SH-SY5Y (cell line): ENCODE measurements around the gene ZBTB6.

Experiments used
- GATA2 ChIP-seq: IDR thresholded peaks from 2 replicates; pipeline ENCODE4 v1.6.1; 2011; ENCODE audit warnings: mild to moderate bottlenecking, low read depth, low read length
- GATA3 ChIP-seq: IDR thresholded peaks from 2 replicates; pipeline ENCODE4 v1.6.1; 2011; ENCODE audit warnings: low read depth, mild to moderate bottlenecking, low read length, moderate library complexity

ZBTB6 gene

DNA sequence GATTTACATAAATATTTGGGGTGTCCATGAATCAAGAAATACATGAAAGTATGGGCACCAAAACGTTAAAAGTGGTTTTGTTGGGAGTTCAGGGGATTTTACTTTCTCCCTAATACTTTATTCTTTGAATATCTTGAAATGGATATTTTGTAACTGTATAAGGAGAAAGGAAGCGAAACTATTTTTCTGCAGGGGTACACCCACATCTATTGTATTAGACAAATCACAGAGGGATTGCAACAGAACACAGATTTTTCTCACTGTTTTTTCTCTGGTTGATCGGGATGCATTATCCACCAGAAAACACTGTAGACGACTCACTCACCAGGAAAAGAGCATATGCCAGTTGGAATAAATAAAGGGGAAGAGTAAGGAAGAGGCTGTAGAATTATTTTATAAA lies 26.5 kb upstream of the ZBTB6 start:
- no peak for TF ChIP-seq GATA3
- no peak for TF ChIP-seq GATA2

DNA sequence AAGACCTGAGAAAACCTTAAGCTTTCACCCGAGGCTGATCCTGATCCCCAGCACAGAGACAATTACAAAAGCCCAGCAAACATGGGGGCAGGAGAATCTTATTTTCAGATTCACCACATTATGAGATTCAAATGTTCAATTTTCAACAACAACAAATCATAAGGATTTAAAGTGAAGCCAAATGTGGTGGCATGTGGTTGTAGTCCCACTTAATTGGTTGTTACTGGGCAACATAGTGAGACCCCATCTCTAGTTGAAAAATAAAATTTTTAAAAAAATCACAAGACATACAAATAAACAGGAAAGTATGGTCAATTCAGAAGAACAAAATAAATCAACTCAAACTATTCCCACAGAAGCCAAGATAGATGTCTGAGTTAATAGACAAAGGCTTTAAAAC lies 23.8 kb upstream of the ZBTB6 start:
- no peak for TF ChIP-seq GATA3
- TF ChIP-seq GATA2, result no peak

DNA sequence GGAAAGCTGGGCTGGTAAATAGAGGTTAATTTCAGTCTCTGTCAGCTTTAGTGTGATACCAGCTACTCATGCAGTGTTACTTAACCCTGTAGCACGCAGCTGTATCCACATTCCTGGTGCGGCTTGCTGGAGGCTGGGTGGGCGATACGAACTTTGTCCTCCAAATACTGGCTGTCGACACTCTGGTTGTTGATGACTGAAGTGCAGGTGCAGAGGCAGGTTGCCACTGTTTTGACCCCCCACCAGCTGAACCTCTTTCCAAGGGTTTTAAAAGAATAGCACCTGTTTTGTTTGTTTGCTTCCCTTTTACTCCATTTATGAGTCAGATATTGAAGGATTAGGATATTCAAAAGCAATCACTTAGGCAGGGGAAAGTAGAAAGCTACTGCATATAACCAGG lies 23.3 kb upstream of the ZBTB6 start:
- TF ChIP-seq GATA2 (no peak), GATA3 (no peak)

DNA sequence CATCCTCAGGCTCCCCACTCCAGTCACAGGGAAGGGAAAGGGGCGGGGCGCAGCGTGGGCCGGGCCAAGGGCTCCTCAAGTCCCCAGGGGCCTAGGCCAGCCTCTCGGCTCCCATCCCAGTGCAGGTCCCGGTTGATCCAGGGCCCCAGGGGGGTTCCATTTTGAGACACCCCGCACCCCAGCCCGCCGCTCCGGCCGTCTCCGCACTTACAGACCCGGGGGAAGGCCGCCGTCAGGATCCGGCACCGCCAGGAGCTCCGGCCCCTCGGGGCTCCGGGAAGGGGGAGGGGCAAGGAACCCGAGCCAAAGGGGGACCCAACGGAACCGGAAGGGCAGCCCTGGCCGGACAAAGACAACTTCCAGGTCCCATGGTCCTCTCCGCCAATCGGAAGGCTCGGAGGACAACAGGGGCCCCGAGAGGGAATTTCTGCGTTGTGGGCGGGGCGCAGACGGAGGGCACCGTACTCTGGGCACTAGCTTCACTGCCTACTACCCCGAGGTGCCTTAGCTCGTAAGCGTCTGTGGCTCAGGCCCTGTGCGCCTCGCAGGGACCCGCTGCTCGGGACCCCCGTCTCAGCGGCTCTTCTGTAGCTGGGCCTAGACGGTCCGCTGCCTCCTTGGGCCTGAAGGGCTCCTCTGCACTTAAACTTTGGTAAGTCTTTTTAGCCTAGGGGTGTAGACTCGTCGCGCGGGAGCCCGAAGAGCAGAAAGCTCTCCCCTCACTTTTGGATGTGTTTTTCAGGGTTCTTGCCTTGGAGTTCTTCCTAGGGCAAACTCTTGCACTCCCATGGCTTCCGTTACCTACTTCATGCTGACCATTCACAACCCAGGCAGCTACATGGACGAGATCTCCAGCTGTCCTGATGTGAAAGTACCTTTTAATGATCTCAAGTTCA lies 18.4 kb upstream of the ZBTB6 start, which contains the start of gene ZBTB26:
Gene ZBTB26, minus strand, starts transcription at position 287 of the 896 bp plus-strand sequence. CDS start 11,578 bp downstream, outside the sequence.
- TF ChIP-seq GATA2 (no peak; the same call in 1 of the 2 replicates), GATA3 (no peak)

DNA sequence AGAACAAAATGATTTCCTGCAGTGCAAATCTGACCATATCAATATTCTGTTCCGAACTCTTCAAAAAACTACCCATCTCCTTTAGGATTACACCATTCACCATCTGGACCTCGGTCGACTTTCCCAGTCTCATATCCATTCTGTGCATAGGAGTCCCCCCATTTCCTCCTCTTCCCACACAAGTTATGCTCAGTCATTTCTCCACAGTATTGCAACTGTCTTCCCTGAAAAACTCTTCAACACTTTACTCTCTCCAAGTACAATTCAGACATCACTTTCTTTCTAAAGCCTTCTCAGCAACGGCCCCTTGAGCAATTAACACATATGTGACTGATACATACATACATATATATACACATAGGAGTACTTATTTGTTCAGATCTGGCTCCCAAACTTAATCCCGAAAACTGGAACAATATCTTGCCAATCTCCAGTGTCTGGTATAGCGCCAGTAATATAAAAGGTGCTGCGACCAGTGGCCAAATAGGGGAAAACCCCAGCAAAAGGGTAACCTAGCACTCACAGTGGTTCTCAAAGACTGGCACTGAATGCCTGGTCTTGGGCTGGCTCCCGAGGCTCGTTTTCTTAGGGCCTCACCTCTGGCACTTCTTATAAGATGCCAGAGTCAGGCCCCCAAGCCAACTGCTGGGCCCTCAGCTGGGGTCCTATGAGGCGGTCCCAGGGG lies 17.6 kb upstream of the ZBTB6 start:
- TF ChIP-seq GATA2, result no peak
- TF ChIP-seq GATA3, result no peak

DNA sequence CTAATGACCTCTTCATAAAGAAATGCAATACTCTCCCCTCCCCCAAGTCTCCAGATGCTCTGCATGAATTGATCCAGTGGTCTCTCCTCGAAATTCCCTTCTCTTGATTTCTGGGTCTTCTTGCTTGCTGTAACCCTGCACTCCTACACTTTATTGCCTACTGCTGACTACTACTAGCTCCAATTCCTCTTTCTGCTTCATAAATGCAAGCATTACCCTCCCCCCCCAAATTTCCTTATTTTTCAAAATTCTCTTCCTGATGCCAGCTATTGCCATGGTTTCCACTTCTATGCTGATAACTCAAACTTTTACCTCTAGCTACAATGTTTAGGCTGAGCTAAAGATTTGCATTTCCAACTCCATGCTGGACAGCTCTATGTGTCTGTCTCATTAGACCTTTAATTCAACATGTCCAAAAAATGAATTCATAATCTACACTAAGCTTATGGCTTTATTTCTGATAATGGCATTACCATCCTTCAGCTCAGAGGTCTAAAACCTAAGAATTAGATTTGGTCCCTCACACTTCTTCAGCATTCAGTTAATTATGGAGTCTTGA lies 16.8 kb upstream of the ZBTB6 start:
- TF ChIP-seq GATA3 (no peak), GATA2 (no peak)

DNA sequence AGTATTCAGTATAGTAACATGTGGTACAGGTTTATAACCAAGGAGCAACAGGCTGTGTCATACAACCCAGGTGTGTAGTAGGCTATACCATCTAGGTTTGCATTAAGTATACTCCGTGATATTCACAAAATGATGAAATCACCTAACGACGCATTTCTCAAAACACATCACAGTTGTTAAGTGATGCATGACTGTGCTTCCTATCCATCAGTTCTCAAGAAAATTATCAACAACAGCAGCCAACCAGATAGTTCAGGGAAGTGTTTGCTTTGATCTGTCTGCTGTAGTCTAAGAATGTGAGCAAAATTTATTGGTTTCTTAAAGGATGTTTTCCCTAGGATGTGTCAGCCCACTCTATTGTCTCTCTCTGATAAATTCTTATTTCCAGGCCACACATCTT lies 10.8 kb upstream of the ZBTB6 start:
- TF ChIP-seq GATA3, result no peak
- TF ChIP-seq GATA2, result no peak

DNA sequence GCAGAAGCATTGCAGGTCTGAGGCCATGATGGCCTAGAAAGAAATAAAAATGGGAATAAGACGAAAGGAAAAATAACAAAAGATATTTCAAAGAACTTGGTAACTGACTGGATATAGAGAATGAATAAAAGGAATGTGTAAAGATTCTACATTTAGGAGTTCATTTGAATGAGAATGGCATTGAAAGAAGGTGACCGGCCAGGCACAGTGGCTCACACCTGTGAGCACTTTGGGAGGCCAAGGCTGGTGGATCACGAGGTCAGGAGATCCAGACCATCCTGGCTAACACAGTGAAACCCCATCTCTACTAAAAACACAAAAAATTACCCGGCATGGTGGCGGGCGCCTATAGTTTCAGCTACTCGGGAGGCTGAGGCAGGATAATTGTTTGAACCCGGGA lies 9.6 kb upstream of the ZBTB6 start:
- no peak for TF ChIP-seq GATA2

DNA sequence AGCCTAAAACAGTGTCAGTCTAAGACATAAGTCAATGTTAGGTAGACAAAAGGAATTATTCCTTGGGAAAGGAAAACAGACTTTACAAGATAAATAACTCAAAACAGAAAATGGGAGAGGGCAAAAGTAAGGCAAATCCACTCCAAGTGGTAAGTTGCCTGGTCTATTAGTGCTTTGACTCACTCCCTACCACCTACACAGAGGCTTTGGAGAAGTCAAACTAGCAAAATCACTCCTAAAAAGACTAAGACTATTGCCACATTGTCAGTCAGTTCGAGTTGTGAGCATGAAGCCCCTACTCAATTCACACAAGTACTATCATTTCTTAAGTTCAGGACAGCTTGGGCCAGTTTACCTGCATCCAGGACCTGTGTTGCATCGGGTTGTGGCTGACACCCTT lies 5.2 kb upstream of the ZBTB6 start:
- TF ChIP-seq GATA2 (no peak), GATA3 (no peak)

DNA sequence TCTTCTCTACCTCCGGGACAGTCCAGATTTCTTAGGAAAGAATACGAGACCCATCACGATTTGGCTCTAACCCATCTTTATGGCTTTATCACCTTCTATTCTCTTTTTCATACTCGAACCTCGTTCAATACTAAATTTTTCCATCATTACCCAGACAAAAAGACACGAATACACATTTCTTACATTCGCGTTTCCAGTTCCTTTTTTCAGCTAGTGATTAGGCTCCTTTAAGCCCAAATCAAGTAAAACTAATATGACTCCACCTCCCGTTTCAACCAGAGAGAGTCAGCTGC lies 506 bp downstream of the ZBTB6 start:
- TF ChIP-seq GATA3 (no peak), GATA2 (no peak)

DNA sequence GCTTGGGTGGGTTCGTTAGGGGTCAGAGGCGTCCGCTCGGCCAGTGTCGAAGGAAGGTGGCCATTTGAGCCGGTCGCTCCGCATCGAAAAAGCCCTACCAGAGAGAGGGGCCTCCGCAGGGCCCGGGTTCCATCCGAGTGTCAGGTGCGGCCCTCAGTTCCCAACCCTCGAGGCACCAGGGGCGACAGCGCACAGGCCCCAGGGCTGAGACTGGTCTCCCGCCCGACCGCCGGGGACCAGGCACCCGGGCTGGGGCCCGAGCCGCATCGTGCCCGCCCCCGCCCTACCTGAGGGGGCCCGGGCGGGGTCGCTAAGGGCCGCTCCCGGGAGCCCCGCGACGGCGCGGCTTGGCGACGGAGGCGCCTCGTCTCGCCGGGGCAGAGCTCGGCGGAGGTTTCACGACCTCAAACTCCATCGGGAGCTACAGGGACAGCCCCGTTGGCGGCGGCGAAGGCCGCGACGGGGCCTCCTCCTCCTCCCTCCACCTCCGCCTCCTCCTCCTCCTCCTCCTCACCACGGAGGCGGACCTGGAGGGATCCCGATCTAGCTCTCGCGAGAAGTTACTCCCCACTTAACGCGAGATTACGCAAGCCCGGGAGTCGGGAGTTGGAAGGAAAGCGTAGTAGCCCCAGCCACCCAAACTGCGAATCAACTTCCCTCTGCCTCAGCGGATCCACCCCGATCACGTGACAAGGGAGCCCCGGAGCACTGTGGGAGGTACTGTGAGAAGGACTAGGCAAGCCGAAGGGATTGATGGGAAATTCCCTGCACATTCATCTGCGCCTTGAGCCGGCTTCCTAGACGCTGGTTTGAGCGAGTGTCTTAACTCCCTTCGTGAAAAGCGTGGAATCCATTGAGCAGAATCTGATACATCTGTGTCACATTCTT lies 8.1 kb downstream of the ZBTB6 start, which contains the start of gene RC3H2:
Gene RC3H2, minus strand, starts transcription at position 537 of the 888 bp plus-strand sequence. CDS start 7,850 bp downstream, outside the sequence.
- TF ChIP-seq GATA2 (no peak), GATA3 (no peak)

DNA sequence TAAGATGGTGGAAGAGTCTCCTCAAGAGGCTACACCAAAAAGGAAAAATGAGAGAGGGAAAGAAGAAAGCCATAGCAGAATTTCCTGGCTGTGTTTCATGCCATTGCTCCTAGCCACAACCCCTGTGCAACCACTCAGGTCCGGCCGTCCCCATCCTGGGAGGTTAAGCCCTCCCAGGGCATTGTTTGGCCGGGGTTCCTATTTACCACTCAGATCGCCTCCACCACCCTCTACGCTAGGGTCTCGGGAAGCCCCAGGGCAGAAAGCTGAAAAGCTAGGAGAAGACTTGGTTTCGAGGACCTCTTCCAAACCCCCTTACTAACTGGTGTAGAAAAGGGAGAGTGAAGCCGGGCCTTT lies 8.7 kb downstream of the ZBTB6 start:
- TF ChIP-seq GATA3 (no peak), GATA2 (no peak)

DNA sequence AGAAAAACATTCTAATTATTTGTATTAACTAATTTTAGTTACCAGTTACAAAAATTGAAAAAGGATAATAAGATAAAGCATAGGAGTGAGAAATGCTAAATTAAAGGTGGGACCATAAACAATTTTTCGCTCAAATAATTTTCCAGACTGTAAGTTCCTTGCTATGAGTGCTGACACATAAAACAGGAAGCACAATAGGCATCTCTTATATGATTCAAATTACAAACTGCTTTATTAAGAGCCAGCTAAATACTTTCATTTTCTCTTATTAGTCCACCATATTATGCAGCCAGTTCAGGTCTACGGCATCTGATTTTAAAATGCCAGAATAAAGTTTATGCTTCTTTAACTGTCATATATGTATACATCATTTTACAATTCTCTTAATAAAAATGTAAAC lies 12.3 kb downstream of the ZBTB6 start:
- TF ChIP-seq GATA2 (no peak), GATA3 (no peak)

DNA sequence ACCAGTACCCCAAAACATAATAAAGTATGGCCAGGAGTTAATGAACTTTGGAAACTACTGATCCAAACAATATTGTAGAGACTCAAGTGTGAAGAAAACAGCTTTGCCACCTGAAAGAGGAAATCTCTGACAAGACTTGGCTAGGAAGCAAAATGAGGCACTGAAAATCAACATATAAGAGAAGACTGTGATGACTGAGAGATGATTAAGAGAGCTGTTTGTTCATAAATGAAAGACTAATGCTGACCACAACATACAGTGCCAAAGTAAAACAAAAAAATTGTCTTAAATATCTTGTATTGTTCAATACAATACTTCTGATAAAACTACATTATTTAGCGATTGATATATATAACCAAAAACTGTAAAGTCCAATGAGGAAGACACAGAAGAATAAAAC lies 15.2 kb downstream of the ZBTB6 start:
- TF ChIP-seq GATA3, result no peak
- no peak for TF ChIP-seq GATA2
